Ammon's horn (tissue), 1 donor: ENCODE data around the gene TAPT1.

Experiments used
- DNase-seq: peaks from one replicate; pipeline ENCODE4 v3.0.0-alpha.2; 2016; ENCODE audit warnings: low spot score

The TAPT1 gene

GRCh38 chr4:16131293-16131692 is 95.0 kb downstream of the TAPT1 start:
- no peak for DNase-seq

GRCh38 chr4:16129336-16129735 is 96.9 kb downstream of the TAPT1 start:
- DNase-seq, result no peak

GRCh38 chr4:16126714-16127113 is 99.6 kb downstream of the TAPT1 start:
- no peak for DNase-seq

- DNase-seq, result no peak
These were observed 100.5 kb downstream of the TAPT1 start for GRCh38 chr4:16125571-16126445.

- no peak for DNase-seq
These were observed 102.0 kb downstream of the TAPT1 start for GRCh38 chr4:16124232-16124631.

GRCh38 chr4:16123356-16124084 is 102.8 kb downstream of the TAPT1 start:
- no peak for DNase-seq

- DNase-seq, result no peak
These were observed 103.5 kb downstream of the TAPT1 start for GRCh38 chr4:16122784-16123183.

GRCh38 chr4:16122308-16122711 is 104.0 kb downstream of the TAPT1 start:
- DNase-seq, result no peak

GRCh38 chr4:16120720-16121119 is 105.6 kb downstream of the TAPT1 start:
- DNase-seq, result no peak

- DNase-seq, result no peak
These were observed 106.3 kb downstream of the TAPT1 start for GRCh38 chr4:16119981-16120380.

GRCh38 chr4:16118090-16118489 is 108.2 kb downstream of the TAPT1 start:
- DNase-seq, result no peak

- DNase-seq, result no peak
These were observed 109.1 kb downstream of the TAPT1 start for GRCh38 chr4:16117164-16117563.

GRCh38 chr4:16116493-16116990 is 109.7 kb downstream of the TAPT1 start:
- DNase-seq, result no peak

- no peak for DNase-seq
These were observed 110.3 kb downstream of the TAPT1 start for GRCh38 chr4:16116019-16116418.

- DNase-seq, result no peak
These were observed 111.7 kb downstream of the TAPT1 start for GRCh38 chr4:16114546-16114945.

GRCh38 chr4:16113741-16114140 is 112.5 kb downstream of the TAPT1 start:
- DNase-seq, result no peak

GRCh38 chr4:16111533-16111932 is 114.7 kb downstream of the TAPT1 start:
- DNase-seq, result no peak

GRCh38 chr4:16110661-16111290 is 115.5 kb downstream of the TAPT1 start:
- DNase-seq, result no peak
